HepG2 (cell line): ENCODE data around the gene PIP5K1C.

Experiments
- EP300 ChIP-seq, 3 experiments: sonication (generic) in 1 of 3; formaldehyde crosslinking in 1 of 3; IDR thresholded peaks; 2 replicates each; pipeline versions ENCODE4 v1.5.1 to v1.6.1; 2011 to 2020; ENCODE audit warnings: low read depth in 2 of 3, low read length in 2 of 3, borderline replicate concordance in 1 of 3, improper control_type of control experiment in 1 of 3, mild to moderate bottlenecking in 1 of 3, missing genetic modification reagents in 1 of 3, moderate library complexity in 1 of 3
- KMT2A ChIP-seq: sonication (generic); formaldehyde crosslinking; IDR thresholded peaks from 2 replicates; pipeline ENCODE4 v1.4.0; 2020; ENCODE audit warnings: missing genetic modification reagents
- POLR2AphosphoS5 ChIP-seq: IDR thresholded peaks from 2 replicates; pipeline ENCODE4 v1.6.1; 2012; ENCODE audit warnings: low read depth, low read length
- SP1 ChIP-seq, 2 experiments: fragments of 450-650 bp in 1 of 2; sonication (generic) in 1 of 2; formaldehyde crosslinking in 1 of 2; IDR thresholded peaks; 2 replicates each; pipeline versions ENCODE4 v1.4.0 to v1.6.1; 2016 to 2020; ENCODE audit warnings: missing genetic modification reagents in 1 of 2
- TBX2 ChIP-seq: sonication (generic); formaldehyde crosslinking; IDR thresholded peaks from 2 replicates; pipeline ENCODE4 v1.5.0; 2020; ENCODE audit warnings: missing genetic modification reagents, mild to moderate bottlenecking, borderline replicate concordance
- ZKSCAN5 ChIP-seq: sonication (generic); formaldehyde crosslinking; IDR thresholded peaks from 2 replicates; pipeline ENCODE4 v1.5.1; 2020; ENCODE audit warnings: mild to moderate bottlenecking, missing genetic modification reagents
- TF ChIP-seq, protein P1 (sequence below): sonication (generic); formaldehyde crosslinking; IDR thresholded peaks from 2 replicates; pipeline ENCODE4 v1.5.0; 2020; ENCODE audit warnings: mild to moderate bottlenecking, missing genetic modification reagents, moderate library complexity
- TF ChIP-seq, protein P2 (sequence below): sonication (generic); formaldehyde crosslinking; IDR thresholded peaks from 2 replicates; pipeline ENCODE4 v1.4.0; 2020; ENCODE audit warnings: missing genetic modification reagents

DNA sequence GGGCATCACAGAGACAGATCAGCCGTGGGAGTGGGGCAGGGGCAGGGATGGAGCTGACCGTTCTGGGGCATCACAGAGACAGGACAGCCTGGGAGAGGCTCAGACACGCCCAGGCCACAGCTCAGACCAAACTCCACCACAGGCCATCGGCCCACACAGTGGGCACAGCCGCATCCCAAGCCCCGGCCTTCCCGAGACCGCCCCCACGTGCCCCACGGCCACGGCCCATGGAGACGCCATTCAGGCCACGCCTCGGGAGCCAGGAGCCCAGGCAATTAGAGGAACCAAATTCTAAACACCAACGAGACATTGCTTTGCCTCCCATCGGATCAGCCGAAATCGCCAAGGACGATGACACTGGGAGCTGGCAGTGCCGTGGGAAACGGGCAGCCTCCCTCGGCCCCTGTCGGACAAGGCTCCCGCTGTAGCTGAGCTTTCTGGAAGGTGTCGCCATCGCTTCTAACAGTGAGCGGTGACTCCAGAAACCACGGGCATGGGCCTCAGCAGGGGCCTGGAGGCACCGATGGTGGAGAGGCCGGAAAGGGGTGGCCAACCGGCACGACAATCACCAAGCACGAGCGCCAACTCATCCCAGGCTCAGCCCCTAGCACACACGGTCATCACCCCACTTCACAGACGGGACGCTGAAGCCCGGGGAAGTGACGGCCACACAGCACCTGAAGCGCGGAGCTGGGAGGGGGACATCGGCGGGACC lies 2.4 kb downstream of the PIP5K1C start:
- TF ChIP-seq, protein P1, sequence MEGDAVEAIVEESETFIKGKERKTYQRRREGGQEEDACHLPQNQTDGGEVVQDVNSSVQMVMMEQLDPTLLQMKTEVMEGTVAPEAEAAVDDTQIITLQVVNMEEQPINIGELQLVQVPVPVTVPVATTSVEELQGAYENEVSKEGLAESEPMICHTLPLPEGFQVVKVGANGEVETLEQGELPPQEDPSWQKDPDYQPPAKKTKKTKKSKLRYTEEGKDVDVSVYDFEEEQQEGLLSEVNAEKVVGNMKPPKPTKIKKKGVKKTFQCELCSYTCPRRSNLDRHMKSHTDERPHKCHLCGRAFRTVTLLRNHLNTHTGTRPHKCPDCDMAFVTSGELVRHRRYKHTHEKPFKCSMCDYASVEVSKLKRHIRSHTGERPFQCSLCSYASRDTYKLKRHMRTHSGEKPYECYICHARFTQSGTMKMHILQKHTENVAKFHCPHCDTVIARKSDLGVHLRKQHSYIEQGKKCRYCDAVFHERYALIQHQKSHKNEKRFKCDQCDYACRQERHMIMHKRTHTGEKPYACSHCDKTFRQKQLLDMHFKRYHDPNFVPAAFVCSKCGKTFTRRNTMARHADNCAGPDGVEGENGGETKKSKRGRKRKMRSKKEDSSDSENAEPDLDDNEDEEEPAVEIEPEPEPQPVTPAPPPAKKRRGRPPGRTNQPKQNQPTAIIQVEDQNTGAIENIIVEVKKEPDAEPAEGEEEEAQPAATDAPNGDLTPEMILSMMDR (CRISPR knock-in tag), result no peak
- TF ChIP-seq ZKSCAN5 (CRISPR knock-in tag), result no peak
- no peak for TF ChIP-seq KMT2A (CRISPR knock-in tag)
- no peak for TF ChIP-seq POLR2AphosphoS5
- no peak for TF ChIP-seq EP300 (IDR thresholded peaks at IDR 0.05; ENCODE audit: low read depth in 2 of 2, low read length in 2 of 2)
- TF ChIP-seq EP300 (CRISPR knock-in tag; IDR thresholded peaks at IDR 0.05; ENCODE audit: borderline replicate concordance), result no peak
- TF ChIP-seq TBX2 (CRISPR knock-in tag), result no peak
- TF ChIP-seq, protein P2, sequence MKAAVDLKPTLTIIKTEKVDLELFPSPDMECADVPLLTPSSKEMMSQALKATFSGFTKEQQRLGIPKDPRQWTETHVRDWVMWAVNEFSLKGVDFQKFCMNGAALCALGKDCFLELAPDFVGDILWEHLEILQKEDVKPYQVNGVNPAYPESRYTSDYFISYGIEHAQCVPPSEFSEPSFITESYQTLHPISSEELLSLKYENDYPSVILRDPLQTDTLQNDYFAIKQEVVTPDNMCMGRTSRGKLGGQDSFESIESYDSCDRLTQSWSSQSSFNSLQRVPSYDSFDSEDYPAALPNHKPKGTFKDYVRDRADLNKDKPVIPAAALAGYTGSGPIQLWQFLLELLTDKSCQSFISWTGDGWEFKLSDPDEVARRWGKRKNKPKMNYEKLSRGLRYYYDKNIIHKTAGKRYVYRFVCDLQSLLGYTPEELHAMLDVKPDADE, result no peak
- no peak for TF ChIP-seq SP1 (IDR thresholded peaks at IDR 0.05)
- TF ChIP-seq SP1 (CRISPR knock-in tag; IDR thresholded peaks at IDR 0.05), result no peak
